Measurements from ENCODE around the gene ZBP1.

ZBP1 gene

GRCh38 chr20:57587989-57588377 lies 32.2 kb downstream of the ZBP1 start:
- DNase-seq (ENCODE audit: low read depth in 4 of 4, low spot score in 1 of 4), result no peak

- no peak for DNase-seq (ENCODE audit: low read depth in 4 of 4, low spot score in 1 of 4)
Observed at GRCh38 chr20:57587278-57587988, 32.8 kb downstream of the ZBP1 start.

GRCh38 chr20:57586943-57587277 lies 33.3 kb downstream of the ZBP1 start:
- DNase-seq (ENCODE audit: low read depth in 4 of 4, low spot score in 1 of 4), result no peak

- no peak for DNase-seq (ENCODE audit: low read depth in 4 of 4, low spot score in 1 of 4)
Observed at GRCh38 chr20:57586370-57586793, 33.8 kb downstream of the ZBP1 start.

- no peak for DNase-seq (ENCODE audit: low read depth in 4 of 4, low spot score in 1 of 4)
Observed at GRCh38 chr20:57585466-57586213, 34.6 kb downstream of the ZBP1 start.

GRCh38 chr20:57584768-57585461 lies 35.3 kb downstream of the ZBP1 start:
- DNase-seq (ENCODE audit: low read depth in 4 of 4, low spot score in 1 of 4), result no peak

- DNase-seq (ENCODE audit: low read depth in 4 of 4, low spot score in 1 of 4), result no peak
Observed at GRCh38 chr20:57583289-57584257, 36.7 kb downstream of the ZBP1 start.

GRCh38 chr20:57582432-57583288 lies 37.6 kb downstream of the ZBP1 start:
- DNase-seq (ENCODE audit: low read depth in 4 of 4, low spot score in 1 of 4), result no peak

GRCh38 chr20:57582029-57582378 lies 38.2 kb downstream of the ZBP1 start:
- no peak for DNase-seq (ENCODE audit: low read depth in 4 of 4, low spot score in 1 of 4)

GRCh38 chr20:57581202-57582028 lies 38.8 kb downstream of the ZBP1 start:
- DNase-seq (ENCODE audit: low read depth in 4 of 4, low spot score in 1 of 4), result no peak

GRCh38 chr20:57580478-57581201 lies 39.6 kb downstream of the ZBP1 start:
- DNase-seq (ENCODE audit: low read depth in 4 of 4, low spot score in 1 of 4), result no peak

GRCh38 chr20:57579898-57580447 lies 40.3 kb downstream of the ZBP1 start:
- no peak for DNase-seq (ENCODE audit: low read depth in 4 of 4, low spot score in 1 of 4)

GRCh38 chr20:57579331-57579897 lies 40.8 kb downstream of the ZBP1 start:
- no peak for DNase-seq (ENCODE audit: low read depth in 4 of 4, low spot score in 1 of 4)

- DNase-seq (ENCODE audit: low read depth in 4 of 4, low spot score in 1 of 4), result no peak
Observed at GRCh38 chr20:57578476-57579165, 41.6 kb downstream of the ZBP1 start.

GRCh38 chr20:57577679-57578475 lies 42.3 kb downstream of the ZBP1 start:
- DNase-seq (ENCODE audit: low read depth in 4 of 4, low spot score in 1 of 4), result no peak
